Measurements from ENCODE around the gene ZNF600.
"Not testable (repeated sequence)": the region's sequence is repeated elsewhere in the genome, so short reads cannot be mapped to it uniquely, and the experiment has no call there.

ZNF600 gene

DNA sequence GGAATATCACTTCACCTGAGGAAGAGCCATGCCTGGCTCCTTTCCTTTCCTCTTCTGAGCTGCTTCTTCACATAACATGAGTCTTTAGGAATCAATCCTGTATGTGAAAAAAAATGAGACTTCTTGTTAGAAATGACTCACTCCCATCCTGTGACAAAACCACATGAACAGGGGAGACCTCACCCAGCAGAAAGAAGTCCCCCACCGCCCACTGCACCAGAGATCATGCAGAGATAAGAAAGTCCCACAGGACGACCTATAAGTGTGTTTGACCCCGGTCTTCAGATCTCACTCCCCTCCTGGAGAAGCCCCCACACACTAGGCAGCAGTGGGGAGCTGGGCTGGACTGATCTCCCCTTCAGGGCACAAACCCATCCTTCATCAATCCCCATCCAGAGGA is 7.8 kb downstream of the ZNF600 start:
- peak; percentile 71 for ATAC-seq
- peak overlapping the region; percentile 22 for H3K27ac Mint-ChIP-seq
- no peaks in the 10 kb centered on the region for H3K27me3 Mint-ChIP-seq
- H3K4me3 Mint-ChIP-seq: no peak overlapping the region
- peak; percentile 52 for DNase-seq
- H3K4me1 Mint-ChIP-seq: peaks cover 18% of the 10 kb centered on the region
- H3K9me3 Mint-ChIP-seq: peaks cover 34% of the 10 kb centered on the region
- H3K36me3 Mint-ChIP-seq (ENCODE audit: low read depth): peaks cover 77% of the 10 kb centered on the region

GRCh38 chr19:52756447-52756846 is 30.1 kb downstream of the ZNF600 start:
- ATAC-seq; H3K27ac Mint-ChIP-seq; H3K4me1 Mint-ChIP-seq; H3K4me3 Mint-ChIP-seq; H3K27me3 Mint-ChIP-seq; DNase-seq; H3K36me3 Mint-ChIP-seq (ENCODE audit: low read depth): not testable (repeated sequence)
- peaks cover 22% of the 10 kb centered on the region for H3K9me3 Mint-ChIP-seq

- Mint-ChIP-seq H3K4me1 (no peaks in the 10 kb centered on the region), H3K9me3 (peaks cover 5% of the 10 kb centered on the region), H3K4me3 (no peak overlapping the region), H3K27ac (no peak overlapping the region), H3K36me3 (ENCODE audit: low read depth) (peaks cover 2% of the 10 kb centered on the region), H3K27me3 (no peaks in the 10 kb centered on the region)
- ATAC-seq: no peak
- no peak for DNase-seq
These were observed 36.8 kb downstream of the ZNF600 start for GRCh38 chr19:52749780-52750179.

DNA sequence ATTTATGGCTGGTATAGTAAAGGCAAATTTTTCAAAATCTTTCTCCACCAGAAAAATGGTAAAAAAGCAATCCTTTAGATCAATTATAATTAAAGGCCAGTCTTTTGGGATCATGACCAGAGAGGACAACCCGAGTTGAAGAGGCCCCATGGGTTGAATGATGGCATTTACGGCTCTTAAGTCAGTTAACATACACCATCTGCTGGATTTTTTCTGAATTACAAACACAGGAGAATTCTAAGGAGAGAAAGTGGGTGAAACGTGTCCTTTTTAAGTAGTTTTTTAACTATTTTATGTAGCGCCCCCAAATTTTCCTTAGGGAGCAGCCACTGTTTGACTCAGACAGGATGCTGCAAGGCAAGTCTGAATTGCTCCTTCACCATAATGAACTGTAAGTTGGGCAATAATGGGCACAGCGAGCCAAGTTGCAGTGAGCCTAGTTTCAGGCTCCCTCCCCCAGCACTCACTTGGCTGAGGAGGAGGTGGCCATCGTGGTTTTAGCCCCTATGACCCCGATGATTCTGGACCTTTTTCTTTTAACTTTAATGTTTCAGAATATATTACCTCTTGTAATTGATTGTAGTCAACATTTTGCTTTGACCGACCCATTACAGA is 38.1 kb downstream of the ZNF600 start:
- ATAC-seq (no peak), DNase-seq (no peak)
- H3K27me3 Mint-ChIP-seq: no peaks in the 10 kb centered on the region
- no peaks in the 10 kb centered on the region for H3K4me1 Mint-ChIP-seq
- no peaks in the 10 kb centered on the region for H3K9me3 Mint-ChIP-seq
- H3K36me3 Mint-ChIP-seq (ENCODE audit: low read depth): no peaks in the 10 kb centered on the region
- H3K4me3 Mint-ChIP-seq: no peak overlapping the region
- no peak overlapping the region for H3K27ac Mint-ChIP-seq

- H3K4me3 Mint-ChIP-seq; H3K9me3 Mint-ChIP-seq; H3K27me3 Mint-ChIP-seq; ATAC-seq; DNase-seq; H3K27ac Mint-ChIP-seq; H3K36me3 Mint-ChIP-seq (ENCODE audit: low read depth): not testable (repeated sequence)
- peaks cover 13% of the 10 kb centered on the region for H3K4me1 Mint-ChIP-seq
These were observed 40.7 kb downstream of the ZNF600 start for GRCh38 chr19:52745919-52746318.

DNA sequence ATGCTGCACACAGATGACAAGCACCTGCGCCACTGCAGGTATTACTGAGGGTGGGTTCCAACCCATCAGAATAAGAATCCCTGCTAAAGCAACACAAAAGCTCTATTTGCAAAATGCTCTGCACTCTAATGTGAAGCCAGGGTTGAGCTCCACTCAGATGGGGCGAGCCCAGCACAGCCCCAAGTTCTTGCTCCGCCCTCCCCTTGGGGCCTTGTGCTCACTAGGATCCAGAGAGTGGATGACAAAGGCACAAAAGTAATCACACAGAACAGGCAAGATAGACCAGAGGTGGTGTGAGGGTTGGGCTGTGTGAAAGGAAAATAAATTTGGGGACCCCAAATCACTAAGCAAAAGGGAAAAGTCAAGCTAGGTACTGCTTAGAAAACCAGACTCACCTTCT is 43.5 kb downstream of the ZNF600 start:
- Mint-ChIP-seq H3K27ac (no peak overlapping the region), H3K4me3 (no peak overlapping the region), H3K4me1 (peaks cover 13% of the 10 kb centered on the region), H3K9me3 (no peaks in the 10 kb centered on the region), H3K36me3 (ENCODE audit: low read depth) (no peaks in the 10 kb centered on the region), H3K27me3 (no peaks in the 10 kb centered on the region)
- no peak for ATAC-seq
- DNase-seq: no peak

- Mint-ChIP-seq H3K36me3 (ENCODE audit: low read depth) (no peaks in the 10 kb centered on the region), H3K27ac (no peak overlapping the region), H3K4me1 (peaks cover 13% of the 10 kb centered on the region), H3K4me3 (no peak overlapping the region), H3K9me3 (no peaks in the 10 kb centered on the region), H3K27me3 (no peaks in the 10 kb centered on the region)
- DNase-seq: no peak
- no peak for ATAC-seq
These were observed 44.1 kb downstream of the ZNF600 start for GRCh38 chr19:52742516-52742915.

DNA sequence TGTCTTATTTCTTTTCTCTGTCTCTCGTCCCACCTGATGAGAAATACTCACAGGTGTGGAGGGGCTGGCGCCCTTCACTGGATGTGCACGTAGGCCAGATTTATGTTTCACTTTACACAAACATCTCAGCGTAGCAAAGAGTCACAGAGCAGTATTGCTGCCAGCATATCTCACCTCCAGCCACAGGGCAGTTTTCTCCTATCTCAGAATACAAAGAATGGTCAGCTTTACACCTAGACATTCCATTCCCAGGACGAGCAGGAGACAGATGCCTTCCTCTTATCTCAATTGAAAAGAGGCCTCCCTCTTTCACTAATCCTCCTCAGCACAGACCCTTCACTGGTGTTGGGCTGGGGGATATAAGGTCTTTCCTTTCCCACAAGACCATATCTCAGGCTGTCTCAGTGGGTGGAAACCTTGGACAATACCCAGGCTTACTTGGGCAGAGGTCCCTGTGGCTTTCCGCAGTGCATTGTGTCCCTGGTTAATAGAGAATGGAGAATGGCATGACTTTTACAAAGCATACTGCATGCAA is 44.6 kb downstream of the ZNF600 start:
- no peak for ATAC-seq

DNA sequence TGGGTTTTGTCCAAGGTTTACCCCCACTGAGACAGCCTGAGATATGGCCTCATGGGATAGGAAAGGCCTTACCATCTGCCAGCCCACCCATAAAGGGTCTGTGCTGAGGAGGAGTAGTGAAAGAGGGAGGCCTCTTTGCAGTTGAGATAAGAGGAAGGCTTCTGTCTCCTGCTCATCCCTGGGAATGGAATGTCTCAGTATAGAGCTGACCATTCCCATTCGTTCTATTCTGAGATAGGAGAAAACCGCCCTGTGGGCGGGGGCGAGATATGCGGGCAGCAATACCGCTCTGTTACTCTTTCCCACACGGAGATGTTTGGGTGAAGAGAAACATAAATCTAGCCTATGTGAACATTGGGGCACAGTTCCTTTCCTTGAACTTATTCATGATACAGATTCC is 45.2 kb downstream of the ZNF600 start:
- H3K4me1 Mint-ChIP-seq: peaks cover 13% of the 10 kb centered on the region
- H3K4me3 Mint-ChIP-seq; H3K36me3 Mint-ChIP-seq (ENCODE audit: low read depth); DNase-seq; H3K9me3 Mint-ChIP-seq; H3K27ac Mint-ChIP-seq; H3K27me3 Mint-ChIP-seq; ATAC-seq: not testable (repeated sequence)

More for the DNA sequence above, 44.6 kb downstream of the ZNF600 start:
- Mint-ChIP-seq H3K4me1 (peaks cover 13% of the 10 kb centered on the region), H3K4me3 (no peak overlapping the region), H3K9me3 (no peaks in the 10 kb centered on the region), H3K36me3 (ENCODE audit: low read depth) (no peaks in the 10 kb centered on the region), H3K27me3 (no peaks in the 10 kb centered on the region), H3K27ac (no peak overlapping the region)
- DNase-seq: no peak

DNA sequence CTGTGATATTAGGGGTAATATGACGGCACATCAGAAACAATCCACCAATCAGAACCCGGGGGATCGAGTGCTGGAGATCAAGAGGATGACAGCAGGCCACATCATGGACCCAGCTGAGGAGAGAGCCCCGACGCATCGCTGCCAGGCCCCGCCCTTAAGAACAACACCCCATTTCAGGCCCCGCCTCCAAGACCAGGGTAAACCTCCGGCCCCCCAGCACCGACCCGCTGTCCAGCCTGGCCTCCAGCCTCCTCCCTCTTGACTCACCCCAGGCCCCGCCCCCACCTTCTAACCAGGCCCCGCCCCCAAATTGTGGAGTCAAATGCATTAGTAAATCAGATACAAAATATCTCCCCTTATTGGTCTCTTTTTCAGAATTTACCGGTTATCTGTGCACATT is 47.0 kb downstream of the ZNF600 start:
- peaks cover 23% of the 10 kb centered on the region for H3K4me1 Mint-ChIP-seq
- no peak for DNase-seq
- no peak overlapping the region for H3K4me3 Mint-ChIP-seq
- no peak for ATAC-seq
- H3K27ac Mint-ChIP-seq: no peak overlapping the region
- H3K36me3 Mint-ChIP-seq (ENCODE audit: low read depth): peaks cover 3% of the 10 kb centered on the region
- H3K9me3 Mint-ChIP-seq: no peaks in the 10 kb centered on the region
- H3K27me3 Mint-ChIP-seq: no peaks in the 10 kb centered on the region

GRCh38 chr19:52735734-52736133 is 50.9 kb downstream of the ZNF600 start:
- H3K4me1 Mint-ChIP-seq: peaks cover 24% of the 10 kb centered on the region
- H3K36me3 Mint-ChIP-seq (ENCODE audit: low read depth): peaks cover 20% of the 10 kb centered on the region
- no peak for DNase-seq
- H3K4me3 Mint-ChIP-seq: peak overlapping the region; percentile 86
- H3K27me3 Mint-ChIP-seq: no peaks in the 10 kb centered on the region
- no peaks in the 10 kb centered on the region for H3K9me3 Mint-ChIP-seq
- ATAC-seq: no peak
- peak overlapping the region; percentile 90 for H3K27ac Mint-ChIP-seq

- DNase-seq (peak; percentile 99), ATAC-seq (peak; percentile 98)
- Mint-ChIP-seq H3K27ac (peak within 1 kb of the TSS; percentile 90), H3K4me3 (peak within 1 kb of the TSS; percentile 86), H3K4me1 (peaks cover 24% of the 10 kb centered on the region), H3K27me3 (no peaks in the 10 kb centered on the region), H3K9me3 (no peaks in the 10 kb centered on the region), H3K36me3 (ENCODE audit: low read depth) (peaks cover 22% of the 10 kb centered on the region)
These were observed 51.5 kb downstream of the ZNF600 start, which contains the start of gene ZNF611 for GRCh38 chr19:52734893-52735661. Gene ZNF611 (minus strand): TSS chr19:52735044. CDS start chr19:52715894, 19,150 bp downstream.

GRCh38 chr19:52734331-52734892 is 52.2 kb downstream of the ZNF600 start:
- DNase-seq (peak; percentile 17), ATAC-seq (peak; percentile 21)
- no peaks in the 10 kb centered on the region for H3K27me3 Mint-ChIP-seq
- peaks cover 28% of the 10 kb centered on the region for H3K36me3 Mint-ChIP-seq (ENCODE audit: low read depth)
- H3K4me1 Mint-ChIP-seq: peaks cover 29% of the 10 kb centered on the region
- peaks cover 3% of the 10 kb centered on the region for H3K9me3 Mint-ChIP-seq
- H3K27ac Mint-ChIP-seq: peak overlapping the region; percentile 90
- peak overlapping the region; percentile 86 for H3K4me3 Mint-ChIP-seq

- Mint-ChIP-seq H3K36me3 (ENCODE audit: low read depth) (peaks cover 77% of the 10 kb centered on the region), H3K9me3 (peaks cover 21% of the 10 kb centered on the region)
- H3K4me1 Mint-ChIP-seq, H3K4me3 Mint-ChIP-seq, ATAC-seq, H3K27me3 Mint-ChIP-seq, DNase-seq, H3K27ac Mint-ChIP-seq: not testable (repeated sequence)
These were observed 60.5 kb downstream of the ZNF600 start for GRCh38 chr19:52726051-52726450.

- H3K9me3 Mint-ChIP-seq: peaks cover 21% of the 10 kb centered on the region
- ATAC-seq (no peak), DNase-seq (no peak)
- H3K4me1 Mint-ChIP-seq: peaks cover 4% of the 10 kb centered on the region
- H3K4me3 Mint-ChIP-seq: no peak overlapping the region
- H3K36me3 Mint-ChIP-seq (ENCODE audit: low read depth): peaks cover 76% of the 10 kb centered on the region
- H3K27me3 Mint-ChIP-seq: no peaks in the 10 kb centered on the region
- H3K27ac Mint-ChIP-seq: no peak overlapping the region
These were observed 61.0 kb downstream of the ZNF600 start for GRCh38 chr19:52725528-52725961.

Measured in activated naive CD8-positive, alpha-beta T cell treated with anti-CD3 and anti-CD28 coated beads, Interleukin-2, amount 50 U/mL, for 24 hours (primary cell).